K562 (cell line): Measurements from ENCODE around the gene FOSL1. TPM values are rescaled to one million over a fixed set of nuclear protein-coding genes. Genes with fewer than 3 reads are reported as not detected.

Experiments
- ETS2 ChIP-seq: IDR thresholded peaks from 2 replicates; pipeline ENCODE4 v1.6.1; 2016; ENCODE audit warnings: borderline replicate concordance, missing genetic modification characterization, mild to moderate bottlenecking, moderate library complexity, missing compliant biosample characterization; ENCODE audit not compliant: poor library complexity, severe bottlenecking
- GATAD2A ChIP-seq: fragments of 450-650 bp; IDR thresholded peaks from 2 replicates; pipeline ENCODE4 v1.6.1; 2017
- JUN ChIP-seq, 2 experiments: sonication (generic) in 1 of 2; formaldehyde crosslinking in 1 of 2; IDR thresholded peaks; 2 replicates each; pipeline versions ENCODE4 v1.6.1 to v1.8.0; 2012 to 2022; ENCODE audit warnings: borderline replicate concordance in 2 of 2, mild to moderate bottlenecking in 2 of 2, improper control_type of control experiment in 1 of 2, low read depth in 1 of 2, low read length in 1 of 2, missing genetic modification reagents in 1 of 2
- MYNN ChIP-seq, 2 experiments: sonication (generic); formaldehyde crosslinking in 1 of 2; IDR thresholded peaks; 2 replicates each; pipeline versions ENCODE4 v1.5.0 to v1.6.1; 2016 to 2020; ENCODE audit warnings: antibody characterized with exemption in 1 of 2, missing genetic modification reagents in 1 of 2
- NFYB ChIP-seq: IDR thresholded peaks from 2 replicates; pipeline ENCODE4 v1.6.1; 2011; ENCODE audit warnings: mild to moderate bottlenecking, moderate library complexity; ENCODE audit not compliant: insufficient read length; ENCODE audit errors: extremely low read depth
- RFX1 ChIP-seq: fragments of 450-650 bp; IDR thresholded peaks from 2 replicates; pipeline ENCODE4 v1.6.1; 2016; ENCODE audit warnings: mild to moderate bottlenecking, moderate library complexity
- SIN3B ChIP-seq: fragments of 450-650 bp; IDR thresholded peaks from 2 replicates; pipeline ENCODE4 v1.6.1; 2017; ENCODE audit warnings: low read depth, mild to moderate bottlenecking, moderate library complexity
- SNRNP70 ChIP-seq: fragments of 200-400 bp; formaldehyde crosslinking; optimal IDR thresholded peaks from 2 replicates; pipeline ENCODE3; 2017; ENCODE audit warnings: low read depth, low read length
- VEZF1 ChIP-seq: fragments of 200-800 bp; sonication (Bioruptor generic); IDR thresholded peaks from 2 replicates; pipeline ENCODE4 v1.6.1; 2017; ENCODE audit warnings: missing genetic modification characterization, missing compliant biosample characterization
- XRCC5 ChIP-seq: fragments of 200-400 bp; formaldehyde crosslinking; IDR thresholded peaks from 2 replicates; pipeline ENCODE4 v1.6.1; 2017; ENCODE audit warnings: low read depth, mild to moderate bottlenecking, low read length
- ZNF12 ChIP-seq: sonication (generic); formaldehyde crosslinking; IDR thresholded peaks from 2 replicates; pipeline ENCODE4 v1.4.0; 2020; ENCODE audit warnings: mild to moderate bottlenecking, missing genetic modification reagents
- ZNF23 ChIP-seq: fragments of 250-450 bp; sonication (Bioruptor Pico); IDR thresholded peaks from 2 replicates; pipeline ENCODE4 v1.4.0; 2020; ENCODE audit warnings: mild to moderate bottlenecking
- polyA plus RNA-seq, 8 experiments: library from polyadenylated mRNA; depleted of rRNA in 4 of 8; stranded (reverse) in 5 of 8; unstranded in 3 of 8; fragments of >200 nt; fragmentation: Nextera tagmentation in 2 of 8; fragmentation: Illumina TruSeq in 1 of 8; extraction: Ambion mirVana in 2 of 8; extraction: Trizol in 1 of 8; gene quantifications; 2 replicates each; pipeline versions ENCODE4 v1.2.1 to v1.2.3, GENCODE V29; 2011 to 2014; ENCODE audit warnings: inconsistent platforms in 1 of 8, missing spikeins in 1 of 8
- total RNA-seq, 7 experiments: library from RNA; depleted of rRNA in 6 of 7; stranded (reverse); fragments of >200 nt in 6 of 7; fragmentation: Illumina TruSeq in 2 of 7; extraction: Trizol in 2 of 7; gene quantifications; 2 replicates each; pipeline versions ENCODE4 v1.2.1 to v1.2.3, GENCODE V29; 2011 to 2021; ENCODE audit warnings: low replicate concordance in 1 of 7
- TF ChIP-seq, protein P1 (sequence below): conservative IDR thresholded peaks from 2 replicates; pipeline ENCODE4 v1.6.1; 2011; ENCODE audit warnings: low read depth, mild to moderate bottlenecking, low read length; ENCODE audit not compliant: control insufficient read depth
- TF ChIP-seq, protein P2 (sequence below): fragments of 450-650 bp; formaldehyde crosslinking; IDR thresholded peaks from 2 replicates; pipeline ENCODE4 v1.4.0; 2020; ENCODE audit warnings: mild to moderate bottlenecking, moderate library complexity
- TF ChIP-seq, protein P3 (sequence below): sonication (generic); formaldehyde crosslinking; IDR thresholded peaks from 2 replicates; pipeline ENCODE4 v1.8.0; 2023; ENCODE audit warnings: mild to moderate bottlenecking, missing genetic modification reagents
- TF ChIP-seq, protein P4 (sequence below): sonication (generic); formaldehyde crosslinking; IDR thresholded peaks from 2 replicates; pipeline ENCODE4 v1.8.0; 2022; ENCODE audit warnings: missing genetic modification reagents, mild to moderate bottlenecking, moderate library complexity, borderline replicate concordance
- TF ChIP-seq, protein P5 (sequence below), 2 experiments: fragments of 450-650 bp in 1 of 2; sonication (generic) in 1 of 2; formaldehyde crosslinking; conservative IDR thresholded peaks; 2 replicates each; pipeline versions ENCODE4 v1.4.0 to v1.8.1; 2020 to 2022; ENCODE audit warnings: mild to moderate bottlenecking in 1 of 2, missing genetic modification reagents in 1 of 2

FOSL1 gene
- total and polyA plus RNA-seq, 9 of the 15 experiments (the other 6 are each of a cell fraction or from before 2014, with no cell fraction given): 3.5 to 39.6 (median 10.0) TPM

GRCh38 chr11:65884716-65885092 is 15.5 kb downstream of the FOSL1 start (continued):
- TF ChIP-seq, protein P1, sequence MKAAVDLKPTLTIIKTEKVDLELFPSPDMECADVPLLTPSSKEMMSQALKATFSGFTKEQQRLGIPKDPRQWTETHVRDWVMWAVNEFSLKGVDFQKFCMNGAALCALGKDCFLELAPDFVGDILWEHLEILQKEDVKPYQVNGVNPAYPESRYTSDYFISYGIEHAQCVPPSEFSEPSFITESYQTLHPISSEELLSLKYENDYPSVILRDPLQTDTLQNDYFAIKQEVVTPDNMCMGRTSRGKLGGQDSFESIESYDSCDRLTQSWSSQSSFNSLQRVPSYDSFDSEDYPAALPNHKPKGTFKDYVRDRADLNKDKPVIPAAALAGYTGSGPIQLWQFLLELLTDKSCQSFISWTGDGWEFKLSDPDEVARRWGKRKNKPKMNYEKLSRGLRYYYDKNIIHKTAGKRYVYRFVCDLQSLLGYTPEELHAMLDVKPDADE: peak; percentile 15; the same call in 1 of the 2 replicates
- TF ChIP-seq, protein P2, sequence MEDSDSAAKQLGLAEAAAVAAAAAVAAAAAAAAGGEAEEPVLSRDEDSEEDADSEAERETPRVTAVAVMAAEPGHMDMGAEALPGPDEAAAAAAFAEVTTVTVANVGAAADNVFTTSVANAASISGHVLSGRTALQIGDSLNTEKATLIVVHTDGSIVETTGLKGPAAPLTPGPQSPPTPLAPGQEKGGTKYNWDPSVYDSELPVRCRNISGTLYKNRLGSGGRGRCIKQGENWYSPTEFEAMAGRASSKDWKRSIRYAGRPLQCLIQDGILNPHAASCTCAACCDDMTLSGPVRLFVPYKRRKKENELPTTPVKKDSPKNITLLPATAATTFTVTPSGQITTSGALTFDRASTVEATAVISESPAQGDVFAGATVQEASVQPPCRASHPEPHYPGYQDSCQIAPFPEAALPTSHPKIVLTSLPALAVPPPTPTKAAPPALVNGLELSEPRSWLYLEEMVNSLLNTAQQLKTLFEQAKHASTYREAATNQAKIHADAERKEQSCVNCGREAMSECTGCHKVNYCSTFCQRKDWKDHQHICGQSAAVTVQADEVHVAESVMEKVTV (CRISPR knock-in tag): peak; percentile 78
- TF ChIP-seq ZNF12 (CRISPR knock-in tag) (no peak), NFYB (peak; percentile 29), ZNF23 (no peak), VEZF1 (CRISPR knock-in tag) (peak; percentile 64), SIN3B (peak; percentile 44; the same call in 1 of the 2 replicates), ETS2 (tag) (no peak), JUN (IDR thresholded peaks at IDR 0.05; ENCODE audit: borderline replicate concordance, low read depth, low read length) (peak; percentile 45; the same call in 1 of the 2 replicates), JUN (CRISPR knock-in tag; IDR thresholded peaks at IDR 0.05; ENCODE audit: borderline replicate concordance) (no peak), GATAD2A (peak; percentile 44; the same call in 1 of the 2 replicates), RFX1 (no peak), MYNN (IDR thresholded peaks at IDR 0.05) (peak; percentile 90), MYNN (CRISPR knock-in tag; IDR thresholded peaks at IDR 0.05) (no peak), XRCC5 (peak; percentile 96), SNRNP70 (no peak)
- TF ChIP-seq, protein P3, sequence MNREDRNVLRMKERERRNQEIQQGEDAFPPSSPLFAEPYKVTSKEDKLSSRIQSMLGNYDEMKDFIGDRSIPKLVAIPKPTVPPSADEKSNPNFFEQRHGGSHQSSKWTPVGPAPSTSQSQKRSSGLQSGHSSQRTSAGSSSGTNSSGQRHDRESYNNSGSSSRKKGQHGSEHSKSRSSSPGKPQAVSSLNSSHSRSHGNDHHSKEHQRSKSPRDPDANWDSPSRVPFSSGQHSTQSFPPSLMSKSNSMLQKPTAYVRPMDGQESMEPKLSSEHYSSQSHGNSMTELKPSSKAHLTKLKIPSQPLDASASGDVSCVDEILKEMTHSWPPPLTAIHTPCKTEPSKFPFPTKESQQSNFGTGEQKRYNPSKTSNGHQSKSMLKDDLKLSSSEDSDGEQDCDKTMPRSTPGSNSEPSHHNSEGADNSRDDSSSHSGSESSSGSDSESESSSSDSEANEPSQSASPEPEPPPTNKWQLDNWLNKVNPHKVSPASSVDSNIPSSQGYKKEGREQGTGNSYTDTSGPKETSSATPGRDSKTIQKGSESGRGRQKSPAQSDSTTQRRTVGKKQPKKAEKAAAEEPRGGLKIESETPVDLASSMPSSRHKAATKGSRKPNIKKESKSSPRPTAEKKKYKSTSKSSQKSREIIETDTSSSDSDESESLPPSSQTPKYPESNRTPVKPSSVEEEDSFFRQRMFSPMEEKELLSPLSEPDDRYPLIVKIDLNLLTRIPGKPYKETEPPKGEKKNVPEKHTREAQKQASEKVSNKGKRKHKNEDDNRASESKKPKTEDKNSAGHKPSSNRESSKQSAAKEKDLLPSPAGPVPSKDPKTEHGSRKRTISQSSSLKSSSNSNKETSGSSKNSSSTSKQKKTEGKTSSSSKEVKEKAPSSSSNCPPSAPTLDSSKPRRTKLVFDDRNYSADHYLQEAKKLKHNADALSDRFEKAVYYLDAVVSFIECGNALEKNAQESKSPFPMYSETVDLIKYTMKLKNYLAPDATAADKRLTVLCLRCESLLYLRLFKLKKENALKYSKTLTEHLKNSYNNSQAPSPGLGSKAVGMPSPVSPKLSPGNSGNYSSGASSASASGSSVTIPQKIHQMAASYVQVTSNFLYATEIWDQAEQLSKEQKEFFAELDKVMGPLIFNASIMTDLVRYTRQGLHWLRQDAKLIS (CRISPR knock-in tag): 0 out of 2 replicates have a peak, but pooled peaks have one; percentile 46
- TF ChIP-seq, protein P4, sequence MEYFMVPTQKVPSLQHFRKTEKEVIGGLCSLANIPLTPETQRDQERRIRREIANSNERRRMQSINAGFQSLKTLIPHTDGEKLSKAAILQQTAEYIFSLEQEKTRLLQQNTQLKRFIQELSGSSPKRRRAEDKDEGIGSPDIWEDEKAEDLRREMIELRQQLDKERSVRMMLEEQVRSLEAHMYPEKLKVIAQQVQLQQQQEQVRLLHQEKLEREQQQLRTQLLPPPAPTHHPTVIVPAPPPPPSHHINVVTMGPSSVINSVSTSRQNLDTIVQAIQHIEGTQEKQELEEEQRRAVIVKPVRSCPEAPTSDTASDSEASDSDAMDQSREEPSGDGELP: peak; percentile 80
- TF ChIP-seq, protein P5, sequence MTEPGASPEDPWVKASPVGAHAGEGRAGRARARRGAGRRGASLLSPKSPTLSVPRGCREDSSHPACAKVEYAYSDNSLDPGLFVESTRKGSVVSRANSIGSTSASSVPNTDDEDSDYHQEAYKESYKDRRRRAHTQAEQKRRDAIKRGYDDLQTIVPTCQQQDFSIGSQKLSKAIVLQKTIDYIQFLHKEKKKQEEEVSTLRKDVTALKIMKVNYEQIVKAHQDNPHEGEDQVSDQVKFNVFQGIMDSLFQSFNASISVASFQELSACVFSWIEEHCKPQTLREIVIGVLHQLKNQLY (CRISPR knock-in tag; conservative IDR thresholded peaks at IDR 0.05): no peak
